Panc1 (cell line): Measurements from ENCODE around the gene LRRC10B.

Experiments
- CTCF ChIP-seq: fragments of 450-650 bp; IDR thresholded peaks from 2 replicates; pipeline ENCODE4 v1.5.1; 2017; ENCODE audit warnings: mild to moderate bottlenecking
- REST ChIP-seq, 2 experiments: IDR thresholded peaks; 2 replicates each; pipeline ENCODE4 v1.6.1; 2011 to 2012; ENCODE audit warnings: low read depth in 2 of 2, control low read depth in 1 of 2, low read length in 1 of 2, mild to moderate bottlenecking in 1 of 2, moderate library complexity in 1 of 2; ENCODE audit not compliant: insufficient read depth in 1 of 2
- SIN3A ChIP-seq: IDR thresholded peaks from 2 replicates; pipeline ENCODE4 v1.6.1; 2012; ENCODE audit warnings: low read depth, mild to moderate bottlenecking, low read length, moderate library complexity, borderline replicate concordance; ENCODE audit not compliant: insufficient read depth

GRCh38 chr11:61505106-61505505 is 3.4 kb upstream of the LRRC10B start:
- TF ChIP-seq CTCF (no peak), REST (IDR thresholded peaks at IDR 0.05; ENCODE audit: insufficient read depth in 1 of 2, low read depth in 2 of 2, low read length in 1 of 2) (no peak), SIN3A (no peak)
